HG02938 (cell line): Measurements from ENCODE around the gene FBXO4.
"Not testable (repeated sequence)": the region's sequence is repeated elsewhere in the genome, so short reads cannot be mapped to it uniquely, and the experiment has no call there.

Experiments used
- ATAC-seq: cut with Tn5 transposase; IDR thresholded peaks from one replicate; pipeline ENCODE4 v1.9.1; 2021; ENCODE audit warnings: mild to moderate bottlenecking, moderate library complexity; ENCODE audit not compliant: unreplicated experiment

The FBXO4 gene

DNA sequence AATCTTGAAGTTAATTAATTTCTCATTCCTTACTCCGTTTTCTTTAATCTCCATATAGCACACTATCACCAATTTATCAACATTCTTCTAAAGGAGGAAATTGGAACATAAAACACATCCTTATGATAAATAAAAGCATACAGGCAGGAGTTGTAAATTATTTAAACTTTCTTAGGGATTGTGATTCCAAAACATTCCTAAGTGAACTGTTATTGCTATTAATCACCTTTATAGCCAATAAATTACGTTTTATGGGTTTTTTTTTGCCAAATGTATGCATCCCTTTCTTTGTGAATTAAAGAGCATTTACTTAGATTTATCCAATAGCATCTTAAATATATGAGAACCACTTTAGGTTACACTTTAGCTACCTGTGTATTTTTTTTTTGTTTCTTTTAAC is 55.3 kb downstream of the FBXO4 start:
- no peak for ATAC-seq

DNA sequence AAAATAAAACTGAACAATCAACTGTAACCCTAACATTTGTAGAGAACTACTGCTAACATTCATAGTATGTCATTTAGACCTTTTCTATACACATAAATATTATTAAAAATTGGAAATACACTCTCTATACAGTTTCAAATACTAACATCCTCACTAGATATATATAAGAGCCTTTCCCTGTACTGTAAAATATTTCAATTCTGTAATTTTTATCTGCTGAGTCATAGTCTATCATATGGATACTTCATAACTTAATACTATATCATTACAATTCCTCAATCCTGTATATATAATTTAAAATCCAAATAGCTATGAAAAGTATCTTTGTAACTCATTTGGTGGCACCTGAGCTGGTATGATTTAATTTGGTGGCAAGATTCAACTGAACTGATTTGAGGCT is 55.8 kb downstream of the FBXO4 start:
- ATAC-seq = no peak

DNA sequence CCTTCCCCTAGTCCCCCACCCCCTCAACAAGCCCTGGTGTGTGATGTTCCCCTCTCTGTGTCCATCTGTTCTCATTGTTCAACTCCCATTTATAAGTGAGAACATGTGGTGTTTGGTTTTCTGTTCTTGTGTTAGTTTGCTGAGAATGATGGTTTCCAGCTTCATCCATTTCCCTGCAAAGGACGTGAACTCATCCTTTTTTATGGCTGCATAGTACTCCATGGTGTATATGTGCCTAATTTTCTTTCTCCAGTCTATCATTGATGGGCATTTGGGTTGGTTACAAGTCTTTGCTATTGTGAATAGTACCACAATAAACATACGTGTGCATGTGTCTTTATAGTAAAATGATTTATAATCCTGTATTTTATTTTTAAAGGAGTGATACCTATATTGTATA is 57.8 kb downstream of the FBXO4 start:
- ATAC-seq = not testable (repeated sequence)

DNA sequence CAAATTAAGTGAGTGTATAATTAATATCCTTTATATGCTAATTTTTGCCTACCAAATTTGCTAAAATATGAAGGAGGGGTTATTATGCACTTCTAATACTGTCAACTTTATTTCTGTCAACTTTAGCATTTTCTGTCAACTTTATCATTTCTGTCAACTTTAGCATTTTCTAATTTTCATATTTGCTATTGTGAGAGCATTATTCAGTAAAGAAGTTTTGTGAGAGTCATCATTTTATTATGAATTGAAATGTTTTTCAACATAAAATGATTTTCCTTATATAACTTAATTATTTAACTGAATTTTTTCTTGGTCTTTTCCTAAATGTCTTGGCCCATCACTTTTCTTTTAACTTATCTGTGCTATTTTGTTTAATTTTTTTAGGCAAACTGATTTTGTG is 58.2 kb downstream of the FBXO4 start:
- no peak for ATAC-seq

DNA sequence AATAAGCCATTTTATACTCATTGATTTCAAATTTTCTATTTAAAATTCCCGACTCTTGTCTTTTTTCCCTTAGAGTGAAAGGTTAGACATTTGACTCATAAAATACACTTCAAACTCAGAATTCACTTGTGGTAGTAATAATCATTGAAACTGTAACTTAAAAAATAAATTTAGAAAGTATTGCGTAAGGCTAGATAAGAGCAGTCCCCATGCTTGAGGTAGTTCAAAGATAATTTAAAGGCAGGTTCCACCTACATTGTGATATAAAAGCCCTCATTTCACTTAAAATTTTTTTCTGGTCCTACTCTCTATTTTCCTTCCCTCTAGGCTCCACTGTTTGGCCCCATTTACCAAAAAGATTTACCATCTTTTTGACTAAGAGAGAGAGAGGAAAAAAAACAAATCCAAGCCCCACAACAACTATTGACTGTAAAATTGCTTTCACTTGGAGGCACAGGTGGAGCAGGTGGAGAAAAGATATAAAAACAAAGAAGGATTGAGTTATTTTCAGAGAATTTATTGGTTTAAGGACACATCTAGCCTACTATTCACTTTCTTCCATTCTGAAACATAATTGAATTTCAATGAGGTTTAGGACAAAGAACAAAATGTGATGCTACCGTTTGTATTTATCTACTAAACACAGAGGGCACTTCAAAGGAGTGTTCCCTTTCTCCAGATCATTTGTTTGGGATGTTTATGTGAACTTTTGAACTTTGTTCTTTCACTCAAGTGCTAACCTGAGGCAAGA is 61.0 kb downstream of the FBXO4 start:
- no peak for ATAC-seq
